Peyer's patch (tissue), 4 donors: ENCODE results near the gene OR5H15. TPM values are rescaled to one million over a fixed set of nuclear protein-coding genes. Genes with fewer than 3 reads are reported as not detected.

Source experiments
- DNase-seq, 3 donors: peaks; one replicate each; pipeline ENCODE4 v3.0.0-alpha.2; 2017 to 2019
- H3K27ac ChIP-seq, 4 donors: fragments of 200-600 bp; sonication (generic); one replicate each; pipeline ENCODE4 v1.5.1; 2016 to 2019
- H3K27me3 ChIP-seq, 2 donors: fragments of 200-600 bp; sonication (generic); one replicate each; pipeline ENCODE4 v1.5.1; 2019
- H3K36me3 ChIP-seq, 3 donors: fragments of 200-600 bp; sonication (generic); one replicate each; pipeline ENCODE4 v1.5.1; 2016 to 2019
- H3K4me1 ChIP-seq, 4 donors: fragments of 200-600 bp; sonication (generic); one replicate each; pipeline ENCODE4 v1.5.1; 2016 to 2019
- H3K4me3 ChIP-seq, 4 donors: fragments of 200-600 bp; sonication (generic); 1 replicate in 3 of 4; 2 replicates in 1 of 4; pipeline ENCODE4 v1.5.1; 2016 to 2019; ENCODE audit warnings: mild to moderate bottlenecking in 1 of 4
- H3K9me3 ChIP-seq, 4 donors: fragments of 200-600 bp; sonication (generic); one replicate each; pipeline ENCODE4 v1.5.1; 2016 to 2019; ENCODE audit warnings: mild to moderate bottlenecking in 1 of 4
- POLR2A ChIP-seq, 2 donors: fragments of 450-650 bp; IDR thresholded peaks; one replicate each; pipeline ENCODE4 v1.5.1; 2017; ENCODE audit warnings: antibody characterized with exemption in 2 of 2, mild to moderate bottlenecking in 2 of 2, moderate library complexity in 2 of 2
- total RNA-seq, 4 donors: library from RNA; depleted of rRNA; stranded (reverse); fragments of >200 nt; gene quantifications; one replicate each; pipeline ENCODE4 v1.1.0, GENCODE V29; 2016
- TF ChIP-seq, protein P1 (sequence below), 6 experiments: fragments of 450-650 bp in 4 of 6; fragments of 200-600 bp in 2 of 6; sonication (generic) in 1 of 6; IDR thresholded peaks; one replicate each; pipeline ENCODE4 v1.5.1; 2017 to 2019; ENCODE audit warnings: antibody characterized with exemption in 6 of 6, mild to moderate bottlenecking in 3 of 6, moderate library complexity in 1 of 6

Gene OR5H15
- total RNA-seq, 4 donors from 2014 or later, result not detected

DNA sequence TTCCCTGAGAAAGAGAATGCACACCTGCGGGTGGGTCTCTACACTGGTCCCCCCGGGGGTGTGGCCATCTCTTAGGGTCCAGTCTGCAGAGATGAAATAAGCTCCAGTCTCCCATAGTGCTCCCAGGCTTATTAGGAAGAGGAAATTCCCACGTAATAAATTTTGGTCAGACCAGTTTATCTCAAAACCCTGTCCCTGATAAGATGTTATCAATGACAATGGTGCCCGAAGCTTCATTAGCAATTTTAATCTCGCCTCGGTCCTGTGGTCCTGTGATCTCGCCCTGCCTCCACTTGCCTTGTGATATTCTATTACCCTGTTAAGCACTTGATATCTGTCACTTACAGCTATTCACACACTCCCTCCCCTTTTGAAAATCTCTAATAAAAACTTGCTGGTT, 46.8 kb downstream of the OR5H15 start:
- H3K27me3 ChIP-seq, result no peaks in the 10 kb centered on the region
- peaks cover 0 to 3% (median 0%) of the 10 kb centered on the region in 4 donors for H3K9me3 ChIP-seq
- no peaks in the 10 kb centered on the region for H3K4me1 ChIP-seq
- no peaks in the 10 kb centered on the region for H3K36me3 ChIP-seq
- DNase-seq, result no peak
- no peak overlapping the region for H3K27ac ChIP-seq
- TF ChIP-seq, protein P1, sequence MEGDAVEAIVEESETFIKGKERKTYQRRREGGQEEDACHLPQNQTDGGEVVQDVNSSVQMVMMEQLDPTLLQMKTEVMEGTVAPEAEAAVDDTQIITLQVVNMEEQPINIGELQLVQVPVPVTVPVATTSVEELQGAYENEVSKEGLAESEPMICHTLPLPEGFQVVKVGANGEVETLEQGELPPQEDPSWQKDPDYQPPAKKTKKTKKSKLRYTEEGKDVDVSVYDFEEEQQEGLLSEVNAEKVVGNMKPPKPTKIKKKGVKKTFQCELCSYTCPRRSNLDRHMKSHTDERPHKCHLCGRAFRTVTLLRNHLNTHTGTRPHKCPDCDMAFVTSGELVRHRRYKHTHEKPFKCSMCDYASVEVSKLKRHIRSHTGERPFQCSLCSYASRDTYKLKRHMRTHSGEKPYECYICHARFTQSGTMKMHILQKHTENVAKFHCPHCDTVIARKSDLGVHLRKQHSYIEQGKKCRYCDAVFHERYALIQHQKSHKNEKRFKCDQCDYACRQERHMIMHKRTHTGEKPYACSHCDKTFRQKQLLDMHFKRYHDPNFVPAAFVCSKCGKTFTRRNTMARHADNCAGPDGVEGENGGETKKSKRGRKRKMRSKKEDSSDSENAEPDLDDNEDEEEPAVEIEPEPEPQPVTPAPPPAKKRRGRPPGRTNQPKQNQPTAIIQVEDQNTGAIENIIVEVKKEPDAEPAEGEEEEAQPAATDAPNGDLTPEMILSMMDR (IDR thresholded peaks at IDR 0.05), result no peak
- TF ChIP-seq POLR2A (IDR thresholded peaks at IDR 0.05), result no peak
- no peak overlapping the region for H3K4me3 ChIP-seq

DNA sequence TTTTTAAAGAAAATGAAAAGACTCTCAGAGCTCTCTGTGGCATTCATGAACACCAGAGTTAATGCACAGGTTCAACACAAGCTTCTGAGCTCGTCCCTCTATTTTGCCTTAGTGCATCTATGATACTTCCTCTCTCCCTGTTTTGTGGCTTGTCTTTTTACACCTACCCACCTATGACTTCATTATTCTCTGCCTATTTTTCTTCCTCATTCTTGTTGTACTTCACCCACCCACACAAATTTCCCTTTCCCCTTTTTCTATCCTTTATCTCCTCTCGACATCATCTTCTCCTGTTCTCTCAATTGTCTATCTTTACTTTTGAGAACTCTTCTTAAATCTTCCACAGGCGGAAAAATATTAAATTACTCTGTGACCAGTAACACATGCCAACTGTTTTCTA, 48.6 kb downstream of the OR5H15 start:
- no peaks in the 10 kb centered on the region for H3K36me3 ChIP-seq
- no peak for DNase-seq
- H3K27ac ChIP-seq, result no peak overlapping the region
- TF ChIP-seq POLR2A (IDR thresholded peaks at IDR 0.05), result no peak
- TF ChIP-seq, protein P1 (IDR thresholded peaks at IDR 0.05), result no peak
- no peaks in the 10 kb centered on the region for H3K4me1 ChIP-seq
- no peak overlapping the region for H3K4me3 ChIP-seq
- peaks cover 0 to 3% (median 0%) of the 10 kb centered on the region in 4 donors for H3K9me3 ChIP-seq
- H3K27me3 ChIP-seq, result no peaks in the 10 kb centered on the region

Other genes starting within 250 kb of the OR5H15 start
- 10 to 100 TPM in 3 of 4 donors, 1 to 10 TPM in 1; 9.3 to 50.3 (median 12.6) TPM for gene RIOX2, start 194.3 kb upstream of the OR5H15 start, total RNA-seq
- not detected for gene GABRR3, start 131.4 kb upstream of the OR5H15 start, total RNA-seq
- gene OR5AC2, start 79.5 kb upstream of the OR5H15 start, total RNA-seq, result not detected
- gene OR5H1, start 36.0 kb upstream of the OR5H15 start, total RNA-seq, result not detected
- not detected for gene OR5H14, start 19.2 kb upstream of the OR5H15 start, total RNA-seq
- not detected for gene OR5H6, start 97.5 kb downstream of the OR5H15 start, total RNA-seq
- gene OR5H2, start 115.8 kb downstream of the OR5H15 start, total RNA-seq, result not detected
- gene OR5K4, start 187.2 kb downstream of the OR5H15 start, total RNA-seq, result not detected
- not detected for gene OR5K3, start 224.0 kb downstream of the OR5H15 start, total RNA-seq